Thyroid gland (tissue), 4 donors: ENCODE results near the gene CFAP251. TPM values are rescaled to one million over a fixed set of nuclear protein-coding genes. Genes with fewer than 3 reads are reported as not detected.
"Not testable (repeated sequence)": the region's sequence is repeated elsewhere in the genome, so short reads cannot be mapped to it uniquely, and the experiment has no call there.

Source experiments
- DNase-seq, 2 donors: peaks; one replicate each; pipeline ENCODE4 v3.0.0-alpha.2; 2019
- H3K27ac ChIP-seq, 3 donors: fragments of 200-600 bp; sonication (generic); 1 replicate in 2 of 3; 2 replicates in 1 of 3; pipeline ENCODE4 v1.5.1; 2016 to 2019; ENCODE audit warnings: mild to moderate bottlenecking in 1 of 3, moderate library complexity in 1 of 3
- H3K27me3 ChIP-seq: fragments of 200-600 bp; sonication (generic); one replicate; pipeline ENCODE4 v1.5.1; 2019
- H3K36me3 ChIP-seq, 2 donors: fragments of 200-600 bp; sonication (generic); one replicate each; pipeline ENCODE4 v1.5.1; 2016 to 2019
- H3K4me1 ChIP-seq, 2 donors: fragments of 200-600 bp; sonication (generic); one replicate each; pipeline ENCODE4 v1.5.1; 2017 to 2019
- H3K4me3 ChIP-seq, 3 donors: fragments of 200-600 bp; sonication (generic); replicated peaks in 1 of 3; 1 replicate in 2 of 3; 2 replicates in 1 of 3; pipeline ENCODE4 v1.5.1; 2016; ENCODE audit warnings: mild to moderate bottlenecking in 1 of 3
- H3K9me3 ChIP-seq: fragments of 200-600 bp; sonication (generic); one replicate; pipeline ENCODE4 v1.5.1; 2017
- CTCF ChIP-seq, 6 experiments: fragments of 200-600 bp in 3 of 6; fragments of 450-650 bp in 3 of 6; sonication (generic) in 3 of 6; IDR thresholded peaks; one replicate each; pipeline ENCODE4 v1.5.1; 2016 to 2019; ENCODE audit warnings: antibody characterized with exemption in 6 of 6, mild to moderate bottlenecking in 2 of 6, inconsistent platforms in 1 of 6, moderate library complexity in 1 of 6
- POLR2A ChIP-seq, 2 donors: fragments of 450-650 bp; IDR thresholded peaks; one replicate each; pipeline ENCODE4 v1.6.1; 2017; ENCODE audit warnings: antibody characterized with exemption in 2 of 2, mild to moderate bottlenecking in 2 of 2, moderate library complexity in 1 of 2
- WGBS, 2 donors: methylation state at CpG; one replicate each; pipeline ENCODE4 v1.1.5; 2017; 5-methylcytosine and 5-hydroxymethylcytosine counted together
- intact Hi-C: fragments of 100-400 bp; cut with DNase I; formaldehyde crosslinking; loops from one replicate; pipeline ENCODE4 v1.15.1; 2023
- total RNA-seq, 4 donors: library from RNA; depleted of rRNA; stranded (reverse); fragments of >200 nt; gene quantifications; one replicate each; pipeline ENCODE4 v1.2.3, GENCODE V29; 2016

The CFAP251 gene
- total RNA-seq: 10 to 100 TPM; 17.7 to 27.0 (median 23.7) TPM

- peak within 1 kb of the TSS in 1 of 3 donors; percentile 67 for H3K27ac ChIP-seq
- peak within 1 kb of the TSS; percentile 3 to 51 (median 24) for H3K4me3 ChIP-seq
- H3K9me3 ChIP-seq: no peaks in the 10 kb centered on the region
- DNase-seq: peak; percentile 100
- TF ChIP-seq POLR2A (IDR thresholded peaks at IDR 0.05): peak in 1 of 2 donors; percentile 61
- TF ChIP-seq CTCF (IDR thresholded peaks at IDR 0.05): peak; percentile 45 to 98 (median 79)
- no peaks in the 10 kb centered on the region for H3K27me3 ChIP-seq
- 24 to 35% methylated on average over 37 to 38 of the region's 41 CpGs for WGBS, 2 donors
- intact Hi-C loops: loop anchor here (5.0 kb wide), 1 partner anchor 209 kb away; no protein-coding TSS in a partner anchor
- H3K36me3 ChIP-seq: peaks cover 21% of the 10 kb centered on the region in 2 donors
- peaks cover 5 to 8% of the 10 kb centered on the region in 2 donors for H3K4me1 ChIP-seq
Measured at GRCh38 chr12:121917950-121918678, at the start of gene CFAP251. Gene CFAP251, plus strand, starts transcription at chr12:121918592. Its CDS starts 2,714 bp downstream, at chr12:121921306.

- H3K27ac ChIP-seq, H3K4me1 ChIP-seq, H3K4me3 ChIP-seq, DNase-seq, intact Hi-C loops, H3K36me3 ChIP-seq, H3K27me3 ChIP-seq, H3K9me3 ChIP-seq: not testable (repeated sequence)
- 92 to 96% methylated on average over 8 of the region's 8 CpGs for WGBS, 2 donors
Measured at GRCh38 chr12:121869229-121869628, 49.2 kb upstream of the CFAP251 start.

- intact Hi-C loops: no loop called here
- WGBS, 2 donors: 84 to 86% methylated on average over 3 of the region's 3 CpGs
- no peak overlapping the region for H3K27ac ChIP-seq
- no peaks in the 10 kb centered on the region for H3K36me3 ChIP-seq
- no peaks in the 10 kb centered on the region for H3K9me3 ChIP-seq
- no peak overlapping the region for H3K4me3 ChIP-seq
- TF ChIP-seq CTCF (IDR thresholded peaks at IDR 0.05) (no peak), POLR2A (IDR thresholded peaks at IDR 0.05) (no peak)
- H3K27me3 ChIP-seq: no peaks in the 10 kb centered on the region
- H3K4me1 ChIP-seq: no peaks in the 10 kb centered on the region
- DNase-seq: no peak
Measured at GRCh38 chr12:121871467-121871866, 46.9 kb upstream of the CFAP251 start.

- Histone ChIP-seq H3K36me3 (no peaks in the 10 kb centered on the region), H3K9me3 (no peaks in the 10 kb centered on the region), H3K4me1 (no peaks in the 10 kb centered on the region), H3K27me3 (no peaks in the 10 kb centered on the region), H3K4me3 (no peak overlapping the region), H3K27ac (no peak overlapping the region)
- 44 to 51% methylated on average over 5 of the region's 5 CpGs for WGBS, 2 donors
- TF ChIP-seq CTCF (IDR thresholded peaks at IDR 0.05): no peak
- intact Hi-C loops: no loop called here
- no peak for DNase-seq
Measured at GRCh38 chr12:121872546-121873215, 45.7 kb upstream of the CFAP251 start.

GRCh38 chr12:121873216-121873569 lies 45.2 kb upstream of the CFAP251 start:
- no peak for DNase-seq
- H3K36me3 ChIP-seq: no peaks in the 10 kb centered on the region
- intact Hi-C loops: no loop called here
- 87 to 94% methylated on average over 6 of the region's 6 CpGs for WGBS, 2 donors
- no peaks in the 10 kb centered on the region for H3K4me1 ChIP-seq
- no peaks in the 10 kb centered on the region for H3K27me3 ChIP-seq
- H3K9me3 ChIP-seq: no peaks in the 10 kb centered on the region
- no peak overlapping the region for H3K27ac ChIP-seq
- TF ChIP-seq CTCF (IDR thresholded peaks at IDR 0.05) (no peak), POLR2A (IDR thresholded peaks at IDR 0.05) (no peak)
- H3K4me3 ChIP-seq: no peak overlapping the region
